ENCODE results near the gene SYT7.

SYT7 gene

GRCh38 chr11:61513143-61513765 is 67.6 kb downstream of the SYT7 start:
- TF ChIP-seq, protein P1, sequence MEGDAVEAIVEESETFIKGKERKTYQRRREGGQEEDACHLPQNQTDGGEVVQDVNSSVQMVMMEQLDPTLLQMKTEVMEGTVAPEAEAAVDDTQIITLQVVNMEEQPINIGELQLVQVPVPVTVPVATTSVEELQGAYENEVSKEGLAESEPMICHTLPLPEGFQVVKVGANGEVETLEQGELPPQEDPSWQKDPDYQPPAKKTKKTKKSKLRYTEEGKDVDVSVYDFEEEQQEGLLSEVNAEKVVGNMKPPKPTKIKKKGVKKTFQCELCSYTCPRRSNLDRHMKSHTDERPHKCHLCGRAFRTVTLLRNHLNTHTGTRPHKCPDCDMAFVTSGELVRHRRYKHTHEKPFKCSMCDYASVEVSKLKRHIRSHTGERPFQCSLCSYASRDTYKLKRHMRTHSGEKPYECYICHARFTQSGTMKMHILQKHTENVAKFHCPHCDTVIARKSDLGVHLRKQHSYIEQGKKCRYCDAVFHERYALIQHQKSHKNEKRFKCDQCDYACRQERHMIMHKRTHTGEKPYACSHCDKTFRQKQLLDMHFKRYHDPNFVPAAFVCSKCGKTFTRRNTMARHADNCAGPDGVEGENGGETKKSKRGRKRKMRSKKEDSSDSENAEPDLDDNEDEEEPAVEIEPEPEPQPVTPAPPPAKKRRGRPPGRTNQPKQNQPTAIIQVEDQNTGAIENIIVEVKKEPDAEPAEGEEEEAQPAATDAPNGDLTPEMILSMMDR (conservative IDR thresholded peaks at IDR 0.05; ENCODE audit: low read depth, low read length) = no peak
- H3K4me3 ChIP-seq (ENCODE audit: low read depth, low read length) = no peak overlapping the region
- no peak for DNase-seq (ENCODE audit: low read depth)

GRCh38 chr11:61512435-61512834 is 68.4 kb downstream of the SYT7 start:
- TF ChIP-seq, protein P1 (conservative IDR thresholded peaks at IDR 0.05; ENCODE audit: low read depth, low read length) = no peak
- H3K4me3 ChIP-seq (ENCODE audit: low read depth, low read length) = no peak overlapping the region

DNA sequence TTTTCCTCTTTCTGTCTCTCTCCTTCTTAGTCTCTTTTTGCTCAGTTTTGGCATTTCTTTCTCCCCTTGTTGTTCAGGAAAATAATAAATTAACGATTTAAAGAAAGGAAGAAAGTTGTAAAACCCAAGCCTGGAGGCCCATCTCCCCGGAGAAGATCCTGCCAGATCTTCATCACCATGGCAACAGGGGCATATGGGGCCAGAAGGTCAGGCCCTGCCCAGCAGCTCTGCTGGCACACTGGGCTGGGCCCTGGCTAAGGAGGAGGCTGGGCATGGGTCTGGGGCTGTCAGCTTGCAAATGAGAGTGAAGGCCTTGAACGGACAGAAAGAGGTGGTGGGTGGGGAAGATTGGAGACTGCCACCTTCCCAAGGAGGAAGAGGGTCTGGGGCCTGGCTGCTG is 69.5 kb downstream of the SYT7 start:
- TF ChIP-seq, protein P1 (conservative IDR thresholded peaks at IDR 0.05; ENCODE audit: low read depth, low read length) = no peak
- no peak overlapping the region for H3K4me3 ChIP-seq (ENCODE audit: low read depth, low read length)
- no peak for DNase-seq (ENCODE audit: low read depth)

More at GRCh38 chr11:61512435-61512834, 68.4 kb downstream of the SYT7 start:
- no peak for DNase-seq (ENCODE audit: low read depth)

DNA sequence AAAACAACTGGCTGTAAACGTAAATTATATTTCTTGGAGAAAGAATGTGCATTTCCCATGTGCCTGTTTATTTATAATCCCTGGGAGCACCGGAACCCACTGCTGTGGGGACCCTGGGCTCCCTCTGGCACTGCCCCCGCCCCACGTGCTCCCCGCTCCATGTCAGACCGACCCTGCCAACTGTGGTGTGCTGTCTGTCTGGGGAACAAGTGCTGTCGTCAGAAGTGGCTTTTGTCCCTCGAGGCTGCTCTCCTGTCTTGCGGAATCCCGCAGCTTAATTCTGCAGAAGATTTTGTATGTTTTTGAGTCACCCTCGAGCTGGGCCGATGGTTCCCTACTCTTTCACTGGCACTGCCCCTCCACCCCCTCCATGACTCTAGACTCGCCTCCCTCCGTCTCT is 69.9 kb downstream of the SYT7 start:
- no peak for DNase-seq (ENCODE audit: low read depth)
- TF ChIP-seq, protein P1 (conservative IDR thresholded peaks at IDR 0.05; ENCODE audit: low read depth, low read length) = no peak
- no peak overlapping the region for H3K4me3 ChIP-seq (ENCODE audit: low read depth, low read length)

- TF ChIP-seq, protein P1 (conservative IDR thresholded peaks at IDR 0.05; ENCODE audit: low read depth, low read length) = no peak
- DNase-seq (ENCODE audit: low read depth) = no peak
- H3K4me3 ChIP-seq (ENCODE audit: low read depth, low read length) = no peak overlapping the region
Observed at GRCh38 chr11:61510166-61510919, 70.5 kb downstream of the SYT7 start.

DNA sequence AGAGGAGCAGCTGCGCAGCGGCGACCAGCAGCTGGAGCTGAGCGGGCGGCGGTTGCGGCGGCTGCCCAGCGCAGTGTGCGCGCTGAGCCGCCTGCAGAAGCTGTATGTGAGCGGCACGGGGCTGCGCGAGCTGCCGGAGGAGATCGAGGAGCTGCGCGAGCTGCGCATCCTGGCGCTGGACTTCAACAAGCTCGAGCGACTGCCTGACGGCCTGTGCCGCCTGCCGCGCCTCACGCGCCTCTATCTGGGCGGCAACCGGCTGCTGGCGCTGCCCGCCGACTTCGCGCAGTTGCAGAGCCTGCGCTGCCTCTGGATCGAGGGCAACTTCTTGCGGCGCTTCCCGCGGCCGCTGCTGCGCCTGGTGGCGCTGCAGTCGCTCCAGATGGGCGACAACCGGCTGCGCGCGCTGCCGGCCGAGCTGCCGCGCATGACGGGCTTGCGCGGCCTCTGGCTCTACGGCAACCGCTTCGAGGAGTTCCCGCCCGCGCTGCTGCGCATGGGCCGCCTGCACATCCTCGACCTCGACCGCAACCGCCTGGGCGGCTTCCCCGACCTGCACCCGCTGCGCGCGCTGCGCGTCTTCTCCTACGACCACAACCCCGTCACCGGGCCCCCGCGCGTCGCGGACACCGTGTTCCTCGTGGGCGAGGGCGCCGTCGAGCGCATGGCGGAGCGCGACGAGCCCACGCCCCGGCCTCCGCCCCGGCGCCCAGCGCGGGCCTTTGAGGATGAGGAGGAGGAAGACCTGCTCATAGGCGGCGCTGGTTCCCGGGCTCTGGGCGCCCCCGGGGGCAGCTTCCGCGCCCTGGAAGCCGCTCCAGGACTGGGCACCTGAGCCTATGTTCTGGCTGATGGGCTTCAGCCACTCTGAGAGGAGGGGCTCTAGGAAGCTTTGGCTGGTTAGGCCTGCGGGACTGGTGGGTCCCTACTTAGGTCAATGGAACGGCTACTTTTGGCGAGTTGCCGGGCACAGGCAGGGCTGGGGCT is 71.5 kb downstream of the SYT7 start:
- DNase-seq (ENCODE audit: low read depth) = peak; percentile 54
- no peak overlapping the region for H3K4me3 ChIP-seq (ENCODE audit: low read depth, low read length)
- TF ChIP-seq, protein P1 (conservative IDR thresholded peaks at IDR 0.05; ENCODE audit: low read depth, low read length) = peak; percentile 19

Data from choroid plexus epithelial cell (primary cell).